ENCODE measurements around the gene CWC27.

The CWC27 gene

GRCh38 chr5:64968591-64969110, 199.9 kb downstream of the CWC27 start:
- no peak for TF ChIP-seq CTCF (IDR thresholded peaks at IDR 0.05; ENCODE audit: low read depth, low read length)
- H3K4me3 ChIP-seq (ENCODE audit: low read depth, low read length) = no peak overlapping the region

DNA sequence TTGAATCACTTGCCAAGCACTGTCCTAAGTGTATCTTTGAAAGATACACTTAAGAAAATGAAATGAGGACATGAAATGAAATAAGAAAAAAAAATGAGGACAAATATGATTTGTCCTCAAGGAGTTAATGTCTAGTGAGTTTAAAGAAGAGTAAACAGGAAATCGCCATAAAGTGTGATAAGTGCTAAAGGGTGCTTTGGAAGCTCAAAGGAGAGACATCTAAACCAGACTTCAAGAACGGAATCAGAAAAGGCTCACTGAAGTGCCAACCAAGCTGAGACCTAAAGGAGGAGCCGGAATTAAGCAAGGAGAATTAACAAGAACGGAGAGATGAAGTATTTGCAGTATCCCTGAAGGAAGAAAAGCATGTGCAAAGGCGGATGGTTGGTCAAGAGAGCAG, 200.8 kb downstream of the CWC27 start:
- H3K4me3 ChIP-seq (ENCODE audit: low read depth, low read length) = no peak overlapping the region
- no peak for TF ChIP-seq CTCF (IDR thresholded peaks at IDR 0.05; ENCODE audit: low read depth, low read length)

- no peak for TF ChIP-seq CTCF (IDR thresholded peaks at IDR 0.05; ENCODE audit: low read depth, low read length)
Observed at GRCh38 chr5:64971513-64971912, 202.8 kb downstream of the CWC27 start.

GRCh38 chr5:64971990-64972389, 203.3 kb downstream of the CWC27 start:
- no peak for TF ChIP-seq CTCF (IDR thresholded peaks at IDR 0.05; ENCODE audit: low read depth, low read length)
- no peak overlapping the region for H3K4me3 ChIP-seq (ENCODE audit: low read depth, low read length)

More at GRCh38 chr5:64971513-64971912, 202.8 kb downstream of the CWC27 start:
- no peak overlapping the region for H3K4me3 ChIP-seq (ENCODE audit: low read depth, low read length)

DNA sequence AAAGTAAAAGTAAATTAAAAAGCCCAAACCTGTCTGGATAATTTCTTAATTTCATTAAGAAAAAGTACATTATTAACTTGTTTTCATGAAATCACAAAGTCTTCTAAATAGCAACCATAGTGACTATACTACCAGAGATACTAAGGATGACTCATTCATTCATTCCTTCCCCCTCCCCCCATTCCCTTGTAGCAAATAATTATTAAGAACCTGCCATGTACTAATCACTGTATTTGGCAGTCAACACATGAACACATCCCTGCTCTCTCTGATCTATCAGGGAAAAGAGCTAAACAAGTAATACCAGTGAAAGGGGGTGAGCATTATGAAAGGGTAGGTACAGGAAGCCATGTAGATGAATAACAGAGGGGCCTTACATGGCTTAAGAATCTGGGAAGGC, 203.9 kb downstream of the CWC27 start:
- TF ChIP-seq CTCF (IDR thresholded peaks at IDR 0.05; ENCODE audit: low read depth, low read length) = no peak
- no peak overlapping the region for H3K4me3 ChIP-seq (ENCODE audit: low read depth, low read length)

DNA sequence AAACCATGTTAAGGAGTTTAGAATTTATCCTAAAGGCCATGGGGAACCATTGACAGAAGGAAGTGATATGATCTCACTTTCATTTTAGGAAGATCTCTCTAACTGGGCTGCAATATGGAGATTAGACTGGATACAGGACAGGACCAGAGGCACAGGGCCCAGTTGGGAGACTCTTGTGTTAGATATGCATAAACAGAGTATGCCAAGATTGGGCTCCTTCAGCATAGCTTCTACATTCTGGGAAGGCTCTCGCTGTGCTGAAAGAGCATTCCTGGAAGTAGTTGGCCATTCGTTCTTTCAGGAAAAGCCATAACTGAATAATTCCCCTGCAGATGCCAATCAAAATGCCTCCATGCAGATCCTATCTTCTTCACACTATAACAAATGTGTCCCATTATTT, 204.5 kb downstream of the CWC27 start:
- H3K4me3 ChIP-seq (ENCODE audit: low read depth, low read length) = no peak overlapping the region
- TF ChIP-seq CTCF (IDR thresholded peaks at IDR 0.05; ENCODE audit: low read depth, low read length) = no peak

GRCh38 chr5:64977779-64978178, 209.0 kb downstream of the CWC27 start:
- no peak for TF ChIP-seq CTCF (IDR thresholded peaks at IDR 0.05; ENCODE audit: low read depth, low read length)
- no peak overlapping the region for H3K4me3 ChIP-seq (ENCODE audit: low read depth, low read length)
